Endothelial cell of umbilical vein (primary cell): ENCODE data around the gene ANGPTL2. TPM values are rescaled to one million over a fixed set of nuclear protein-coding genes. Genes with fewer than 3 reads are reported as not detected.

Experiments used
- BruUV-seq: library from RNA; stranded (reverse); fragments of 400-500 nt; replicated peaks from 2 replicates; lab custom pipeline; 2021; lab: Mats Ljungman, UMichigan
- CTCF ChIA-PET: fragments of 300-600, 350-600 bp; sonication (Branson Sonifier 250); formaldehyde crosslinking; loops from one replicate; lab custom pipeline; 2021; ENCODE audit warnings: antibody characterized with exemption, inconsistent platforms; lab: Charles Lee
- POLR2A ChIA-PET: fragments of 300-600, 350-600 bp; sonication (Branson Sonifier 250); formaldehyde crosslinking; loops from one replicate; lab custom pipeline; 2021; ENCODE audit warnings: antibody characterized with exemption, inconsistent platforms; lab: Charles Lee
- DNase-seq: peaks from one replicate; pipeline ENCODE4 v3.0.0-alpha.2; 2011; ENCODE audit warnings: low read depth, low spot score
- FAIRE-seq: peaks from 2 replicates; lab custom pipeline; 2011; peaks lifted over from hg19 to GRCh38; lab: Jason Lieb, UNC
- H2AFZ ChIP-seq: 2 replicates; pipeline ENCODE4 v1.6.0; 2012; ENCODE audit warnings: low read depth, low read length, control low read depth, inconsistent platforms
- H3K27ac ChIP-seq: 2 replicates; pipeline ENCODE4 v1.5.1; 2011; ENCODE audit warnings: low read depth, mild to moderate bottlenecking, control low read depth, low read length, moderate library complexity; ENCODE audit not compliant: insufficient read depth
- H3K27me3 ChIP-seq, 2 experiments: 2 replicates each; pipeline versions ENCODE4 v1.6.0 to v1.6.1; 2011; ENCODE audit warnings: low read length in 2 of 2, mixed read lengths in 1 of 2; ENCODE audit not compliant: control insufficient read depth in 2 of 2, insufficient read depth in 2 of 2
- H3K36me3 ChIP-seq, 2 experiments: 2 replicates in 1 of 2; 3 replicates in 1 of 2; pipeline ENCODE4 v1.5.1; 2011; ENCODE audit warnings: low read length in 2 of 2, mild to moderate bottlenecking in 1 of 2, moderate library complexity in 1 of 2; ENCODE audit not compliant: control insufficient read depth in 2 of 2, insufficient read depth in 2 of 2; ENCODE audit errors: extremely low read depth in 1 of 2
- H3K4me1 ChIP-seq: 3 replicates; pipeline ENCODE4 v1.5.1; 2011; ENCODE audit warnings: mild to moderate bottlenecking, low read length; ENCODE audit not compliant: control insufficient read depth, insufficient read depth; ENCODE audit errors: extremely low read depth
- H3K4me2 ChIP-seq: 2 replicates; pipeline ENCODE4 v1.6.1; 2011; ENCODE audit warnings: low read length, control low read depth, mixed read lengths; ENCODE audit not compliant: insufficient read depth
- H3K4me3 ChIP-seq, 3 experiments: fragments of 200-600 bp in 1 of 3; sonication (generic), shearing (Covaris generic) in 1 of 3; replicated peaks in 1 of 3; 2 replicates each; pipeline ENCODE4 v1.5.1; 2011 to 2016; ENCODE audit warnings: control low read depth in 3 of 3, low read length in 3 of 3, mild to moderate bottlenecking in 2 of 3, inconsistent platforms in 1 of 3, low read depth in 1 of 3, moderate library complexity in 1 of 3; ENCODE audit not compliant: insufficient read depth in 1 of 3
- H3K79me2 ChIP-seq: 2 replicates; pipeline ENCODE4 v1.6.0; 2012; ENCODE audit warnings: low read length, inconsistent platforms; ENCODE audit not compliant: control insufficient read depth, insufficient read depth
- H3K9ac ChIP-seq: replicated peaks from 2 replicates; pipeline ENCODE3; 2011; ENCODE audit warnings: low read length, control low read depth; ENCODE audit not compliant: insufficient read depth; ENCODE audit errors: extremely low read depth
- H3K9me1 ChIP-seq: replicated peaks from 3 replicates; pipeline ENCODE4 v1.6.0; 2011; ENCODE audit warnings: mild to moderate bottlenecking, low read length; ENCODE audit not compliant: control insufficient read depth, insufficient read depth; ENCODE audit errors: extremely low read depth
- H3K9me3 ChIP-seq: replicated peaks from 2 replicates; pipeline ENCODE4 v1.5.1; 2012; ENCODE audit warnings: low read length, inconsistent platforms; ENCODE audit not compliant: control insufficient read depth, insufficient read depth
- H4K20me1 ChIP-seq: replicated peaks from 2 replicates; pipeline ENCODE3; 2011; ENCODE audit warnings: mild to moderate bottlenecking, low read length; ENCODE audit not compliant: control insufficient read depth, insufficient read depth; ENCODE audit errors: extremely low read depth
- EZH2 ChIP-seq: IDR thresholded peaks from 2 replicates; pipeline ENCODE4 v1.6.1; 2012; ENCODE audit warnings: borderline replicate concordance, low read depth, mild to moderate bottlenecking, moderate library complexity, low read length, inconsistent platforms; ENCODE audit not compliant: severe bottlenecking
- FOS ChIP-seq: IDR thresholded peaks from 2 replicates; pipeline ENCODE4 v1.6.1; 2011; ENCODE audit warnings: mild to moderate bottlenecking, low read length, moderate library complexity, borderline replicate concordance; ENCODE audit not compliant: insufficient read depth
- GATA2 ChIP-seq: IDR thresholded peaks from 2 replicates; pipeline ENCODE4 v1.7.0; 2011; ENCODE audit warnings: low read depth, mild to moderate bottlenecking, moderate library complexity, mixed read lengths, low read length; ENCODE audit not compliant: insufficient read length, insufficient read depth
- MAX ChIP-seq: IDR thresholded peaks from 2 replicates; pipeline ENCODE4 v1.6.1; 2011; ENCODE audit not compliant: insufficient read depth, insufficient read length
- MYC ChIP-seq: IDR thresholded peaks from one replicate; pipeline ENCODE4 v1.6.1; 2011; ENCODE audit warnings: mild to moderate bottlenecking, low read depth, low read length
- POLR2A ChIP-seq: IDR thresholded peaks from 2 replicates; pipeline ENCODE4 v1.6.1; 2012; ENCODE audit warnings: low read depth, mild to moderate bottlenecking, control low read depth, low read length
- POLR2AphosphoS5 ChIP-seq: IDR thresholded peaks from 2 replicates; pipeline ENCODE4 v1.6.1; 2012; ENCODE audit warnings: low read depth, mild to moderate bottlenecking, control low read depth, low read length, moderate library complexity; ENCODE audit not compliant: insufficient read depth
- dilution Hi-C: fragments of 300-500 bp; cut with MboI; formaldehyde crosslinking; loops from one replicate; pipeline ENCODE4 v1.15.0; 2019; ENCODE audit warnings: low sequenced_read_pairs; ENCODE audit not compliant: extremely low pct_ligation_motif_present
- intact Hi-C: fragments of 100-400 bp; cut with micrococcal nuclease; formaldehyde crosslinking; loops from one replicate; pipeline ENCODE4 v1.10.0; 2022
- polyA plus RNA-seq, 4 experiments: library from polyadenylated mRNA; depleted of rRNA in 3 of 4; stranded (reverse) in 3 of 4; unstranded in 1 of 4; fragments of >200 nt; gene quantifications; 2 replicates each; pipeline versions ENCODE4 v1.2.1 to v1.2.3, GENCODE V29; 2011 to 2012; ENCODE audit warnings: missing spikeins in 1 of 4
- total RNA-seq: library from RNA; stranded (reverse); gene quantifications from 2 replicates; pipeline ENCODE4 v1.2.3, GENCODE V29; 2021

Gene ANGPTL2
- total and polyA plus RNA-seq, 2 donors (not counting 3 experiments of a cell fraction or from before 2014, with no cell fraction given) = 15.1 to 24.5 TPM

GRCh38 chr9:127056446-127056845, 66.0 kb downstream of the ANGPTL2 start:
- Histone ChIP-seq H2AFZ (no peak overlapping the region), H3K79me2 (no peaks in the 10 kb centered on the region), H3K36me3 (no peaks in the 10 kb centered on the region), H3K4me3 (no peak overlapping the region), H3K27me3 (no peaks in the 10 kb centered on the region), H3K4me2 (no peak overlapping the region), H3K9ac (no peak overlapping the region), H3K9me1 (no peaks in the 10 kb centered on the region), H4K20me1 (no peaks in the 10 kb centered on the region), H3K4me1 (peaks cover 17% of the 10 kb centered on the region), H3K9me3 (no peaks in the 10 kb centered on the region), H3K27ac (no peak overlapping the region)
- ChIA-PET POLR2A (no interaction called here), CTCF (no interaction called here)
- TF ChIP-seq MAX (no peak), GATA2 (no peak), FOS (no peak), EZH2 (no peak), POLR2AphosphoS5 (no peak)
- intact Hi-C loops = no loop called here
- dilution Hi-C loops = no loop called here
- no TSS peak for BruUV-seq
- no peak for FAIRE-seq
- DNase-seq = no peak

GRCh38 chr9:127055745-127056402, 66.6 kb downstream of the ANGPTL2 start:
- Histone ChIP-seq H3K4me1 (peaks cover 22% of the 10 kb centered on the region), H3K4me2 (no peak overlapping the region), H4K20me1 (no peaks in the 10 kb centered on the region), H3K9me1 (no peaks in the 10 kb centered on the region), H3K4me3 (no peak overlapping the region), H3K27me3 (no peaks in the 10 kb centered on the region), H3K36me3 (no peaks in the 10 kb centered on the region), H3K9ac (no peak overlapping the region), H3K9me3 (no peaks in the 10 kb centered on the region), H2AFZ (no peak overlapping the region), H3K27ac (no peak overlapping the region), H3K79me2 (no peaks in the 10 kb centered on the region)
- FAIRE-seq = no peak
- dilution Hi-C loops (no loop called here), intact Hi-C loops (no loop called here)
- TF ChIP-seq GATA2 (no peak), POLR2A (no peak), MYC (no peak)
- DNase-seq = no peak
- POLR2A ChIA-PET = no interaction called here
- no TSS peak for BruUV-seq
- CTCF ChIA-PET = interaction anchor here (1.5 kb wide), 1 partner anchor 91 kb away, joined by 4 read pairs; no protein-coding TSS in a partner anchor
